GM18868 (cell line): ENCODE results near the gene ZNF775.
A peak's percentile ranks its signal among the peaks of the same experiment; 100 is the strongest.
"Not testable (repeated sequence)": the region's sequence is repeated elsewhere in the genome, so short reads cannot be mapped to it uniquely, and the experiment has no call there.

Experiments
- ATAC-seq: cut with Tn5 transposase; IDR thresholded peaks from one replicate; pipeline ENCODE4 v1.9.1; 2021; ENCODE audit warnings: mild to moderate bottlenecking, moderate library complexity; ENCODE audit not compliant: unreplicated experiment

ZNF775 gene

GRCh38 chr7:150380463-150380862 lies 1.3 kb downstream of the ZNF775 start:
- ATAC-seq, result peak; percentile 18

GRCh38 chr7:150381096-150381495 lies 2.0 kb downstream of the ZNF775 start:
- no peak for ATAC-seq

GRCh38 chr7:150381785-150382122 lies 2.6 kb downstream of the ZNF775 start:
- no peak for ATAC-seq

- ATAC-seq, result no peak
Observed at GRCh38 chr7:150382123-150382843, 3.2 kb downstream of the ZNF775 start.

GRCh38 chr7:150382844-150383225 lies 3.7 kb downstream of the ZNF775 start:
- ATAC-seq, result no peak

GRCh38 chr7:150383710-150384397 lies 4.7 kb downstream of the ZNF775 start:
- no peak for ATAC-seq

- ATAC-seq, result no peak
Observed at GRCh38 chr7:150384406-150385301, 5.5 kb downstream of the ZNF775 start.

- no peak for ATAC-seq
Observed at GRCh38 chr7:150385302-150385723, 6.2 kb downstream of the ZNF775 start.

- not testable (repeated sequence) for ATAC-seq
Observed at GRCh38 chr7:150385884-150386283, 6.8 kb downstream of the ZNF775 start.

- ATAC-seq, result no peak
Observed at GRCh38 chr7:150388306-150388705, 9.2 kb downstream of the ZNF775 start.

- no peak for ATAC-seq
Observed at GRCh38 chr7:150388709-150389531, 9.8 kb downstream of the ZNF775 start.

GRCh38 chr7:150389532-150389816 lies 10.3 kb downstream of the ZNF775 start:
- no peak for ATAC-seq

- no peak for ATAC-seq
Observed at GRCh38 chr7:150390205-150390604, 11.1 kb downstream of the ZNF775 start.

- ATAC-seq, result no peak
Observed at GRCh38 chr7:150393325-150393724, 14.2 kb downstream of the ZNF775 start.

- no peak for ATAC-seq
Observed at GRCh38 chr7:150396426-150396825, 17.3 kb downstream of the ZNF775 start.

GRCh38 chr7:150396851-150397260 lies 17.7 kb downstream of the ZNF775 start:
- ATAC-seq, result no peak

GRCh38 chr7:150397346-150398107 lies 18.4 kb downstream of the ZNF775 start:
- ATAC-seq, result no peak

GRCh38 chr7:150398108-150398964 lies 19.2 kb downstream of the ZNF775 start:
- ATAC-seq, result no peak

- no peak for ATAC-seq
Observed at GRCh38 chr7:150398965-150399320, 19.8 kb downstream of the ZNF775 start.
